NCI-H1417 (cell line): Measurements from ENCODE around the gene DUSP1.
"Not testable (repeated sequence)": the region's sequence is repeated elsewhere in the genome, so short reads cannot be mapped to it uniquely, and the experiment has no call there.

Experiments used
- DNase-seq, 3 experiments: peaks; one replicate each; lab custom pipeline; 2025; lab: John Stamatoyannopoulos, UW

Gene DUSP1

DNA sequence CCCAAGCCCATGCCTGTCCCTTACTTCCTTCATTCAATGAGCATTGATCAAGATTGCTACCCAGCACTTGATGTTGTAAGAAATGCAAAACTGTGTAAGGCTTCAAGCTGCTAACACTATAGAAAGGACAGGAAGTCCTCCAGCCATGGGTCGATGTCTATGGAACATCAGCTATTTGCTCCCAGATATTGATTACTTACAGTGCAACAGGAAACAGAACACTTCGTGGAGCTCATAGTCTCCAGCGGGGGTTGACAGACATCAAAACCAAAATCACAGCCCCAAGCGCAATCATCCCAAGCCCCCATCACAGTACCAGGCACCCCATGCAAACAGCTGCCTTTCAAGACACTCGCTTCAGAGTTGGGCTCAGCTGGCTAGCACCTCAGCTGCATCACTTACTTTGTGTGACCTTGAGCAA, 26.8 kb upstream of the DUSP1 start:
- no peak for DNase-seq

DNA sequence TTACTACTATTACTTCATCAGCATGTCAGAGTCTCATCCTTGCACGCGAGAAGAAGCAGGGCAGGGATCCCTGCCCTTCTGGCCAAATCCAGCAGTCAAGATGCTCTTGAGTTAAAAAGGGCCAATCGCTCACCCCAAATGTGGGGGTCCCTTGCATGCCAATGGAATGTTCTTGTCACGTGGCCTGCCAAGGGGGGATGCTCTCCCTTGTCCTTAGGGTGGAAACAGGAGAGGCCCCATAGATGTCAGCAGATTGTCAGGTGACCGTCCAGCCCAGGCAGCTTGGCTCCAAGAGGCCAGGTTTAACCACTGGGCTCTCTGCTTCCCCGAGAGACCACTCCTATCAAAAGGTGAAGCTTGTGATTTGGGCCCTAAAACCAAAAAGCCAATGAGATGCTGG, 25.3 kb upstream of the DUSP1 start:
- no peak for DNase-seq

DNA sequence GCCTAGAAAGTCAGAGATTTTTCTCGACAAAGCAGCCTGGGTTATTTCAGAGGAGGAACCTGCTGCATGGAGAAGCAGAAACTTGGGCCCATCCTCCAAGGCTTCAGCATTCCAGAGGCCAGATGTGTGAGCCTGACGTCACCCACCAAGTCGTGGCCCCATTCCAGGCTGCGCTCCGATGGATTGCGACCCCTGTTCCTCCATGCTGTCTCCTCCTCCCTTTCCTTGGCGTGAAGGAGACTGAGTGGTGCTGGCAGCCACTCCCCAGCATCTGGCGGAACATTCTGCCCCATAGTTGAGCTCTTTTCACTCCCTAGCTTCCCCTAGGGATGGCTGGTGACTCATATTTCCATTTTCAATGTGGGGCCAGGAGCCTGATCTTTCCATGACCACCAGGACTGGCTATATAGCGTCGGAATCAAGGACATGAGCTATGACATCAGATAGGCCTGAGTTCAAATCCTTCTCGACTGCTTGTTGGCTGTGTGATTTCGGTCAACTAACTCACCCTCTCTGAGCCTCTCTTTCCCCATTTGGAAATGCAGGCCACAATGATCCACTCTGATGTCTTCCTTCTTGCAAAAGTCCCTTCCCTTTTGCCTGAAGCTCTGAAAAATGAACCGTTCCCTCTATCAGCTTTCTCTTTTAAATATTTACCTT, 24.5 kb upstream of the DUSP1 start:
- DNase-seq, result no peak

DNA sequence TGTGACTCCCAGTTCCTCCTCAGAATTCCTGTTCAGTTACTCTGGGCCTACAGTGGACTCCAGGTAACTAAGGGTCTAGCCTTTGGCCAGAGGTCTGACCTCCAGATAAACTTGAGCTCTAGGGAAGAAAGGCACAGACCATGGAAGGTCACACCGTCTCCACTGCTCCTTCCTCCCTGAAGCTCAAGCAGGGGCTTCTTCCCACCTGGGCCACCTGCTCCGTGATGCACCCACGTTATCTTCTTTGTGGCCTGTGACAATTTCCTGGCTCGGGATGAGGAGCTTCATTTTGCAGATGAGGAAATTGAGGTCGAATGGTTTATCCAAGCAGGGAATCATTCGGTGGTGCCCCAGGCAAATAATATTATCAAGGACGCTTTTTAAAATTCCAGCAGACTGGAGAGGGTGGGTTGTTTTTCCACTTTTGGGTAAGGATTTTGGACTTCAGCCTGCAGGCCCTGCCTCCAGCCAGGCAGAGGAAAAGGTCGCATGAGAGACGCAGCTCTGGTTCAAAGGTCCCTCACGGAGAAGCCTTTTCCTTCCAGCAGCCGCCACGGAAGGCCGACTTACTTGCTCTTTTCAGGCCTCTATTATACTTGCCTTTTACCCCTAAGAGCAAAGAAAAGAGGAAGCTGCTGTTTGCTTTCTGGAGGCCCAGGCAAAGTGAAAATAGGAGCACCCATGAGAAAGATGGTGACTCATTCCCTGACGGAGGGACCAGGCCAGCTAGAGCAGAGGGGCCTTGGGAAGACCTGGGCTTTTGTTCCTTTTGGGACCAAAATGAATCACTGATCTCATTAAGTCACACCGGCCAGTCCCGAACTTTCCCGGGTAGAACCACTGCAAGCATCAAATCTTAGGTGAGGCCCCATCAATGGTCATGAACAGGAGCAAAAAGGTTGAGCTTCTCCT, 22.8 kb upstream of the DUSP1 start:
- no peak for DNase-seq

DNA sequence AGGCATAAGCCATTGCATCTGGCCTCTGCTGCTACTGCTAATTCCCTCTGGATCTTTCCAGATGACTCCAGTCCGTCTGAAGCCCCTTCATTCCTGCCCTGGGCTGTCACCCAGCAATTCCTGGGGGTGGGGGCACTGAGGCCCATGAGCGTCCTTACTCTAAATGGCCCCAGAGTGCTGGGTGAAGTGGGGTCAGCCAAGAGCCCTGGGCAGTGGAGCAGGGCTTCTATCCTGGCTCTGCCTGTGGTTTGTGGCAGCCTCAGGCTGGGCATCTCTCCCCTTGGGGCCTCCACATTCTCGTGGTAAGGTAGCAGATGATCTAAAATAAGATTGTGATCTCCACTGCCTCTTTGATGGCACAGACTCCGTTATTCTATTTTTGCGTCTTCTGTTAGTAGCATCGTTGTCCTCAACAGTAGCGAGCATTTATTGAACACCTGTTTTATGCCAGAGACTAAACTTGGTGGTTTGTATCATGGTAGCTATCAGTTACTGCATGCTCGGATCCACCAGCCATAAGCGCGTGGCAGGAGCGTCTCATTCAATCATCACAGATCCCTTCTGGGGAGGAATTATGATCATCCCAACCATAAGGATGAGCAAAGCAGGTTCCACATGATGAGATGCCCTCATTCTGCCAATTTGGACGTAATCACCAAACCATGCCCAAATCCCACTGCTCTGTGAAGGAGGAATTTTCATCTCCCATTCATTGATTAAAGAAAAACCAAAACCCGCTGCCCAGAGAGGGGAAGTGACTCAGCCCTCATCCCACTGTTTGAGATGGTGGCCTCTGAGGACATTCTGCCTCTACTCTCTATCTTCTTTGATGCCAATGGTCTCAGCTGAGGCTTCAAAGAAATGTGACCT, 21.9 kb upstream of the DUSP1 start:
- DNase-seq, result no peak

DNA sequence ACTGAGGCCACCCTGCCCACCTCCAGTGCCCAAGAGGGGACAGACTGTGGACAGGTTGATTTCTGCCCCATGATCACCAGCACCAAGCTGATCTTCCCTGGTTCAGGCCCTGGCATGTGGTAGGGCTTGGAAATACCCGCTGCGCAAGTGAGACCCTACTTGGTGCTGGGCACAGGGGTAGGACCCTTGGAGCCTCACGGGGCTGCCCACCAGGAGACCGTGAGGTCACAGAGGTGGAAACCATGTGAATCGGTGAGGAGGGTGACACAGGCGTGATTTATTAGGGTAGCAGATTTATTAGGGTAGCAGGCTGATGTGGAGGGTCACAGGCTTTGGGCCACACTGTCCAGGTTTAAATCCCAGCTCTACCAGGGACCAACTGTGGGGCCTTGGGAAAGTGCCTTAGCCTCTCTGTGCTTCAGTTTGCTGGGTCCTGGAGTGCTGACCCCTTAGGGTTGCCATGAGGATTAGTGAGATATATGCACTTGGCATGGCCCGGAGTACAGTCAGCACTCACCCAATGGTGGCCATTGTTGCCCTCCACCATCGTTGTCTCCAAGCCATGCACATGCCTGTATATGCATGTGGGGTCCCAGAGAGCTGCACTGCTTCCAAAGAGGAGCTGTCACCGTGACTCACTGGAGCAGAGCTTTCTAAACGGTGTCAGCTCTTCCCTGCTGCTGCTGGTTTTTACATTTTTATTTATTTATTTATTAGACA, 20.9 kb upstream of the DUSP1 start:
- no peak for DNase-seq

DNA sequence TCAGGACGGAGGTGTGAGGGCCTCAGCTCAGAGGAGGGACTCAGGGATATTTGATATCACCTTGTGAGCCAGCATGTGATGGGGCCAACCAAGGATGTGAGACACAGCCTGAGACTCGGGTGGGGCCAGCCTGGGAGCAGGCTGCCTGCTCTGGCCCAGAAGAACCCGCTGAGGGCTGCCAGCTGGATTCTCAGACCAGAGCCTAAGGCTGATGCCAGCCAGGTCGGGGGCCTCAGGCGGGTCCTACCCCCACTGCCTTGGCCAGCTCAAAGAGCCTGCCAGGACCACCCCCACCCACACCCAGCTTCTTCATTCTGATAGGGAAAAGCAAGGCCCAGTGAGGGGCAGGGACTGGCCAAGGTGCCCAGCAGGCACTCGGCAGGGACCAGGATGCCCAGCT, 20.3 kb upstream of the DUSP1 start:
- DNase-seq, result no peak

DNA sequence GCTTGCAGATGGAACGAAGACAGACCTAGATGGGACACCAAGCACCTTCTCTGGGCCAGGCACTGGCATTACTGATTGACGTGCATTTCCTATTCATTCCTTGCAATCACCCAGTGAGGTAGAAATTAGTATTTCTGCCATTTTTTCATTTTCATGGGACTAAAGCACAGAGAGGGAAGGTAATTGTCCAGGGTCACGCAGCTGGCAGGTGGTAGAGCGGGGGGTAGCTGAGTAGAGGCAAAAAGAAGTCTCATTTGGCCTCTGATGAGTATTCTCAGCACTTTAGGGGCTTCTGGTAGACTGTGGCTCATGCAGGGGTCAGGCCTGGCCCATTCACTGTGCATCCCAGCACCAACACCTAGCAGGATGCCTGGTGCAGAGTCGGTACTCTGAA, 19.5 kb upstream of the DUSP1 start:
- DNase-seq, result no peak

DNA sequence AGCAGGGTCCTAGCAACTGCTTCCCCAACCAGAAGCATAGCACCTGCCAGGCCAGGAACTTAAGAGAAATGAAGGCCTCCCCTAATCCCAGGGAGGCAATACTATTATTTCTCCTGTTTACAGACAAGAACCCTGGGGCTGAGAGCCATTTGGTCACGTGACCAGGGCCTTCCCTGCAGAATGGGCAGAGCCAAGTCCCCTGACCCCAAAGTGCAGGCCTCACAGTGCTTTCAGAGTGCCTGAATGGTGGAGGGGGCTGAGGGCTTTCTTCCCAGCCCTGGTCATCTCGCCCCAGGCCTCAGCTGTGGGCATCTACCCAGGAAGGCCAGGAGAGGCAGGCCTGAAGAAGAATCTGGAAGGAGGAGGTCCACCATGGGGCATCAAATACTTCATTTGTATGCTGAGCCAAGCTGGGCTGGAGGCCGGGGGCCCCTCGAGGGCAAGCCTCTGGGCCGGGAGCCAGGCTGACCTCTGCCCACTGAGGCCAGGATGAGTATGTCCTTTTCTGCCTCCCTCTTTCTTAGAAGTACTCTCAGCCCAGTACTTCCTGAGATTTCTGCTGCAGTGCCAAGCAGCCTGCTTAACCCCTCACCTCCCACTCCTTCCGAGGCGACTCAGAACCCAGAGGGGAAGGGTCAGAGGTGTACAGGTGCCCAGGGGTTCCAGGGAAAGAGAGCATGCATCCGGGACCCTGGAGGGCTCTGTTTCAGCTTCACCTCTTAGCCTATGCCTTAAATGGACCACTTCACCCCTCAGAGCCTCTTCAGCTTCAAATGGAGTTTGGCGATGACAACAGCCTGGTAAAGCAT, 18.9 kb upstream of the DUSP1 start:
- no peak for DNase-seq

DNA sequence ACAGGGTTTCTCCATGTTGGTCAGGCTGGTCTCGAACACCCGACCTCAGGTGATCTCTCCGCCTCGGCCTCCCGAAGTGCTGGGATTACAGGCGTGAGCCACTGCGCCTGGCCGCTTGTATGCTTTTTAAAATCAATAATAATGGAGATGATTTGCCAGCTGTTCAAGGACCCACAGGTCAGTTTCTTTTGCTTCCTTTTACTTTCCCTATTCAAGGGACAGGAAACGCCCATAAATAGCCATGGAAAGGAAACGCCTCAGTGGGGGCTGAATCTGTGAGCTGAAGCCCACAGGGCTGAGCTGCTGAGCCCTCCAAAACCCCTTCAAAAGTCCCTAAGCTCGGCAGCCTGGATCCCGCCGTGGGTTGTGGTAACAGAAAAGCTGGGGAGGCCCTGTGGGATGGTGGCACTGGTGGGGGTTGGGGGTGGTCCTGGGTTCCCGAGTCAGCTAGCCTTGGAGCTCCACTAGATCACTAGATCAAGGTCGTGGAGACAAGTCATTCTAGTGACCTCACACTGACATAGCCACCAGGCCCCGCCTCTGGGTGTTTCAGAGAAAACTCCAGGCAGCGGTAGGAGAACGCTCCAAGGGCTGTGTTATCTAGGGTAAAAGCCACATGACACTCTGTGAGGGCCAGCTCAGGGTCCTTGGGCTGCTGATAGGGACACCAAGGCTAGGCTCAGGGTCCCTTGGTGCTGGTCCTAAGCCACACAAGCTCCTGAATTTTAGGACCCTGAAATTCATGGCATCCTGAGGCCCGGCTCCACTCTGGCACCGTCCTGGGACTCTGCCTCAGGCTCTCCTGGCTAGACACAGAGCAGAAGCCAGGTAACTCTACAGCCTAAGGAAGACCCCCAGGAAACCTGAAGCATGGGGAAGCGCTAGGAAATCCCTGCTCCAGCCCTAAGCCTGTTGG, 18.0 kb upstream of the DUSP1 start:
- DNase-seq, result no peak

DNA sequence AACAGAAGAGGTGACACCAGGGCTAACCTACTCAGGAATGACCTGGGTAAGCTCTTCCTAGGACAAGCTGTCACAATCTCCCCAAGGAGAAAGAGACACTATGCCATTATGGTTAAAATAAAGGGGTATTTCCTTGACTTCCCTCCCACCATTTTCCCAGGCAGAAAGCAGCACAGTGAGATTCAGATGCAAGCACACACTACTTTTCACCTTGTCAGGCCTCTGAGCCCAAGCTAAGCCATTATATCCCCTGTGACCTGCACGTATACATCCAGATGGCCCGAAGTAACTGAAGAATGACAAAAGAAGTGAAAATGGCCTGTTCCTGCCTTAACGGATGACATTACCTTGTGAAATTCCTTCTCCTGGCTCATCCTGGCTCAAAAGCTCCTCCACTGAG, 16.5 kb upstream of the DUSP1 start:
- DNase-seq, result not testable (repeated sequence)

DNA sequence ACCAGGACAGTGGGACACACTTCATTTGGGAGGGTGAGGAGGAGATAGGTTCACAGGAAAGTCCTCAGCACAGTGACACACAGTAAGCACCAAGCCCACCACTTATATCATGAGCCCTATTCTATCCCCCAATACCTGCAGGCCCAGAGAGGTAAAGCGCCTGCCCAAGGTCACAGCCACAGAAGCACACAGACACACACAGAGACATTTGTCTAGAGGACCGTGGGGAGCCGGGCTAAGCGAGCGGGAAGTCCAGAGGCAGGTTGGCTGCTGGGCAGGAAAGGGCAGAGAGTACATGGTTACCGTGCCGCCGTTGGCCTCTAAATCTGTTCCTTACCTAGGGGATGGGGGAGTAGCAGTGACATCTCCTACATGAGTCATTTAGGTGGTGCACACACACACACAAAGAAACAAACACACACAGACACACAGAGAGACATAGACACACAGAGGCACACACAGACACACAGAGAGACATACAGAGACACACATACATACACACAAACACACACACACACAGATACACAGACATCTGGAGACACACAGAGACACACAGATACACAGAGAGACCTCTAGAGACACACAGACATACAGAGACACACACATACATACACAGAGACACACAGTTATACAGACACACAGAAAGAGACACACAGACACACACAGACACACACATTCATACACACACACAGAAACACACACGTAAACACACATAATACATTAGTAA, 15.9 kb upstream of the DUSP1 start:
- no peak for DNase-seq

DNA sequence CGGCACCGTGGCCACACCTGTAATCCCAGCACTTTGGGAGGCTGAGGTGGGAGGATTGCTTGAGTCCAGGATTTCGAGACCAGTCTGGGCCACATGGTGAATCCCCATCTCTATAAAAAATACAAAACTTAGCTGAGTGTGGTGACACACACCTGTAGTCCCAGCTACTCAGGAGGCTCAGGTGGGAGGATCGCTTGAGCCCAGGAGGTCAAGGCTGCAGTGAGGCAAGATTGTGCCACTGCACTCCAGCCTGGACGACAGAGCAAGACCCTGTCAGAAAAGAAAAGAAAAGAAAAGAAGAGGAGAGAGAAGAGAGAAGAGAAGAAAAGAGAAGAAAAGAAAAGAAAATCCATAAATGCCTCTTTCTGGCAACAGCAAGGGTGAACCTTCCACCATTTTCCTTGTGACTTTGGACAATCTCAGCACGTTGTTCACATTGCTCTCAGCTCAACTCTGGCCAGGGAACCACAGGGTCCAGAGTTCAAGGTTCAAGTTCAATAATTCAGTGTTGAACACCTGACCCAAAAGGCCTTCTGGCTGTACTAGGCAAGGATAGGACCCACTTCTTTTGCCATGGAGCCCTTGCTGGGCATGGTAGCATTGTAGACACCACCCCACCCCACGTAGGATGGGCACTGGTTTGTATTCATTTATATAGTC, 14.6 kb upstream of the DUSP1 start:
- DNase-seq, result no peak

DNA sequence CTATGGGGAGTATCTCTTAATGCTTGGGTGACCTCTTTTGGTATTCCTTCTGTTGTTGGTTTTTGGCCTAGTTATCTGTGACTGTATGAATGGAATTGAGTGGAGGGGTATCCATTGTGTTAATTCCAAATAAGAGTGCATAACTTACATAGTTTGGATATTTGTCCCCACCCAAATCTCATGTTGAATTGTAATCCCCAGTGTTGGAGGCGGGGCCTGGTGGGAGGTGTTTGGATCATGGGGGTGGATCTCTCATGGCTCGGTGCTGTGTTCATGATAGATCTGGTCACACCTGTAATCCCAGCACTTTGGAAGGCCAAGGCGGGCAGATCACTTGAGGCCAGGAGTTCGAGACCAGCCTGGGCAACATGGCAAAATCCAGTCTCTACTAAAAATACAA, 13.2 kb upstream of the DUSP1 start:
- not testable (repeated sequence) for DNase-seq

DNA sequence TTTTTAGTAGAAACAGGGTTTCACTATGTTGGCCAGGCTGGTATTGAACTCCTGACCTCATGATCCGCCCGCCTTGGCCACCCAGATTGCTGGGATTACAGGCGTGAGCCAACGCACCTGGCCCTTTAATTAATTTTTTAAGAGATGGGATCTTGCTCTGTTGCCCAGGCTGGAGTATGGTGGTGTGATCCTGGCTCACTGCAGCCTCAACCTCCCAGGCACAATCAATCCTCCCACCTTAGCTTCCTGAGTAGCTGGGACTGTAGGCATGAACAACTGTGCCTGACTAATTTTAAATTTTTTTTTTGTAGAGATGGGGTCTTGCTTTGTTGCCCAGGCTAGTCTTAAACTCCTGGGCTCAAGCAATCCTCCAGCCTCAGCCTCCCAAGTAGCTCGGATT, 12.3 kb upstream of the DUSP1 start:
- DNase-seq, result not testable (repeated sequence)

DNA sequence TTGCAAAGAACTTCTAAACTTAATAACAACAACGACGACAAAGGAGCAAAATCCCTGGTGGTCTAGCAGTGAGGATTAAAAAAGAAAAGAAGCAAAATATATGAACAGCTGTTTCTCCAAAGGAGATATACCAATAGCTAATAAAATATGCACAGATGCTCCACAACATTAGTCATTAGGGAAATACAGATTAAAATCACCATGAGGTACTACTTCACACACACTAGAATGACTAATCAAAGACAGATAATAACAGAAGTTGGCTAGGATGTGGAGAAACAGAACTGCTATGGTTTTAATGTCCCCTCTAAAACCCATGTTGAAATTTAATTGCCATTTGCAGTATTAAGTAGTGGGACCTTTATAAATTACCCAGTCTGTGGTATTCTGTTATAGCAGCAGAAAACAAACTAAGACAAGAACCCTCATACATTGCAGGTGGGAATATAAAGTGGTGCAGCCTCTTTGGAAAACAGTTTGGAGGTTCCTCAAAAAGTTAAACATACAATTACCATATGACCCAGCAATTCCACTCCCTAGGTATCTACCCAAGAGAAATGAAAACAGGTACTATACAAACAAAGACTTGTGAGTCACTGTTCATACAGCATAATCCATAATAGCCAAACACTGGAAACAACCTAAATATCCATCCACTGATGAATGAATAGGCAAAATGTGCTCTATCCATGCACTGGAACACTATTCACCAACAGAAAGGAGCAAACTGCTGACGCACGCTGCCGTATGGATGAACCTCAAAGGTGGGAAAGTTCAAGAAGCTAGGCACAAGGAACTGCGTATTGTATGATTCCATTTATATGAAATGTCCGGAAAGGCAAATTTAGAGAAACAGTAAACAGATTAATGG, 11.4 kb upstream of the DUSP1 start:
- DNase-seq, result no peak

DNA sequence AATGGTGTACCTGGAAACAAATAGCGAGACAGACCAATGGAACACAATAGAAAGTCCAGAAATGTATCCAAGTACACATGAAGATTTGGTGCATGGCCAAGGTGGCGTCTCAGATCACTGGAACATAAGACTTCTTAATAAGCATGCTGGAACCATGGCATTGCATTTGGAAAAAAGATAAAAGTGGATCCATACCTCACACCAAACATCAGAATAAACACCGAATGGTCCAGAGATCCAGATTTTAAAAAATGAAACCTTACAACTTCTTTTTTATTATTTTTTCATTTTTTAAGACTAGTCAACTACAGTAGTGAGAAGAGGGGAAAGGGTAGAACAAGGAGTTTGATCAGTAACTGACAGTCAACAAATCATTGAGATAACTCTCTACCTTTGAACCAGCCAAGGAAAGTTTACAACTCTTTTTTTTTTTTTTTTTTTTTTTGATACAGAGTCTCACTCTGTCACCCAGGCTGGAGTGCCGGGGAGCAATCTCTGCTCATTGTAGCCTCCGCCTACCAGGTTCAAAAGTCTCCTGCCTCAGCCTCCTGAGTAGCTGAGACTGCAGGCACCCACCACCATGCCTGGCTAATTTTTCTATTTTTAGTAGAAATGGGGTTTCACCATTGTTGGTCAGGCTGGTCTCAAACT, 8.8 kb upstream of the DUSP1 start:
- DNase-seq, result no peak
